HCT116 (cell line): Measurements from ENCODE around the gene RFLNA. TPM values are rescaled to one million over a fixed set of nuclear protein-coding genes. Genes with fewer than 3 reads are reported as not detected.

Experiments
- ATAC-seq: fragments of 200-7000 bp; cut with Tn5 transposase; 2 replicates; pipeline ENCODE4 v1.9.1; 2020; ENCODE audit warnings: mild to moderate bottlenecking, moderate library complexity
- BruUV-seq: library from RNA; stranded (reverse); fragments of 400-500 nt; replicated peaks from 2 replicates; lab custom pipeline; 2021; lab: Mats Ljungman, UMichigan
- CTCF ChIA-PET: fragments of 300-600 bp; sonication (Branson Sonifier 250); formaldehyde crosslinking; loops from one replicate; lab custom pipeline; 2021; ENCODE audit warnings: antibody characterized with exemption; lab: Charles Lee
- POLR2A ChIA-PET: fragments of 300-600, 350-600 bp; sonication (Branson Sonifier 250); formaldehyde crosslinking; loops from one replicate; lab custom pipeline; 2021; ENCODE audit warnings: antibody characterized with exemption; lab: Charles Lee
- RAD21 ChIA-PET, 2 experiments: fragments of 300-600 bp; sonication (Branson Sonifier 250); formaldehyde crosslinking; loops; one replicate each; lab custom pipeline; 2023; ENCODE audit warnings: low total read pairs in 2 of 2; ENCODE audit not compliant: uncharacterized antibody in 2 of 2, unreplicated experiment in 2 of 2, low non-redundant PET in 1 of 2; lab: Charles Lee
- DNase-seq: peaks from one replicate; pipeline ENCODE4 v3.0.0-alpha.2; 2010; ENCODE audit warnings: low read depth, low spot score
- H2AFZ ChIP-seq: fragments of 200-600 bp; shearing (Covaris generic), sonication (generic); 2 replicates; pipeline ENCODE4 v1.6.1; 2017; ENCODE audit warnings: low read depth, mixed run types, mixed read lengths, antibody characterized with exemption, low read length; ENCODE audit not compliant: poor library complexity, severe bottlenecking
- H3K27ac ChIP-seq: 2 replicates; pipeline ENCODE4 v1.5.1; 2012; ENCODE audit warnings: low read depth, low read length
- H3K27me3 ChIP-seq: fragments of 200-600 bp; sonication (generic); 2 replicates; pipeline ENCODE4 v1.6.1; 2016; ENCODE audit warnings: mixed run types, low read length, mixed read lengths; ENCODE audit not compliant: insufficient read depth
- H3K36me3 ChIP-seq, 2 experiments: fragments of 200-500 bp in 1 of 2; fragments of 200-600 bp in 1 of 2; sonication (Bioruptor generic) in 1 of 2; sonication (generic) in 1 of 2; 2 replicates each; pipeline versions ENCODE4 v1.5.1 to v1.6.1; 2014 to 2016; ENCODE audit warnings: low read length in 2 of 2, inconsistent platforms in 1 of 2, mixed read lengths in 1 of 2, mixed run types in 1 of 2; ENCODE audit not compliant: insufficient read depth in 2 of 2, control insufficient read depth in 1 of 2
- H3K4me1 ChIP-seq, 2 experiments: fragments of 200-600 bp in 1 of 2; sonication (generic) in 1 of 2; 2 replicates each; pipeline versions ENCODE4 v1.5.1 to v1.6.1; 2012 to 2017; ENCODE audit warnings: low read length in 2 of 2, inconsistent platforms in 1 of 2, mild to moderate bottlenecking in 1 of 2, mixed read lengths in 1 of 2, mixed run types in 1 of 2, moderate library complexity in 1 of 2; ENCODE audit not compliant: insufficient read depth in 2 of 2, control insufficient read depth in 1 of 2
- H3K4me2 ChIP-seq: fragments of 200-600 bp; sonication (generic); 2 replicates; pipeline ENCODE4 v1.6.1; 2017; ENCODE audit warnings: mixed run types, low read length, mixed read lengths
- H3K4me3 ChIP-seq, 2 experiments: fragments of 200-600 bp in 1 of 2; sonication (generic) in 1 of 2; replicated peaks in 1 of 2; 2 replicates each; pipeline ENCODE4 v1.5.1; 2011 to 2016; ENCODE audit warnings: low read length in 2 of 2, control low read depth in 1 of 2, low read depth in 1 of 2, mild to moderate bottlenecking in 1 of 2, mixed read lengths in 1 of 2, mixed run types in 1 of 2
- H3K79me2 ChIP-seq: fragments of 200-600 bp; sonication (generic); 2 replicates; pipeline ENCODE4 v1.6.1; 2017; ENCODE audit warnings: mild to moderate bottlenecking, mixed run types, low read length, moderate library complexity, mixed read lengths; ENCODE audit not compliant: insufficient read depth
- H3K9ac ChIP-seq: fragments of 200-600 bp; sonication (generic); 2 replicates; pipeline ENCODE4 v1.6.1; 2016; ENCODE audit warnings: low read length, mixed read lengths
- H3K9me2 ChIP-seq: fragments of 200-600 bp; sonication (generic), shearing (Covaris generic); 2 replicates; pipeline ENCODE4 v1.6.1; 2017; ENCODE audit warnings: mixed run types, mild to moderate bottlenecking, moderate library complexity; ENCODE audit not compliant: insufficient read depth
- H3K9me3 ChIP-seq, 2 experiments: fragments of 200-500 bp in 1 of 2; fragments of 200-600 bp in 1 of 2; sonication (Bioruptor generic) in 1 of 2; sonication (generic) in 1 of 2; 2 replicates each; pipeline ENCODE4 v1.6.1; 2014 to 2017; ENCODE audit warnings: low read length in 2 of 2, mixed read lengths in 2 of 2, inconsistent platforms in 1 of 2, low read depth in 1 of 2, mild to moderate bottlenecking in 1 of 2, mixed run types in 1 of 2, moderate library complexity in 1 of 2; ENCODE audit not compliant: control insufficient read depth in 1 of 2, insufficient read depth in 1 of 2
- H4K20me1 ChIP-seq: fragments of 200-600 bp; sonication (generic), shearing (Covaris generic); 2 replicates; pipeline ENCODE4 v1.6.1; 2017; ENCODE audit warnings: mixed run types, mild to moderate bottlenecking, moderate library complexity; ENCODE audit not compliant: insufficient read depth
- CBX3 ChIP-seq: IDR thresholded peaks from 2 replicates; pipeline ENCODE4 v1.6.1; 2012; ENCODE audit warnings: low read depth
- EGR1 ChIP-seq: IDR thresholded peaks from 2 replicates; pipeline ENCODE4 v1.6.1; 2012; ENCODE audit warnings: low read depth
- EZH2 ChIP-seq: fragments of 200-600 bp; sonication (generic); IDR thresholded peaks from 2 replicates; pipeline ENCODE4 v1.6.1; 2017; ENCODE audit warnings: antibody characterized with exemption, mixed run types
- FOSL1 ChIP-seq: IDR thresholded peaks from 2 replicates; pipeline ENCODE4 v1.6.1; 2012; ENCODE audit warnings: low read depth
- JUND ChIP-seq: IDR thresholded peaks from 2 replicates; pipeline ENCODE4 v1.6.1; 2012
- MAX ChIP-seq: IDR thresholded peaks from 2 replicates; pipeline ENCODE4 v1.6.1; 2012
- POLR2A ChIP-seq: IDR thresholded peaks from 2 replicates; pipeline ENCODE4 v1.7.0; 2011; ENCODE audit warnings: borderline replicate concordance; ENCODE audit not compliant: insufficient read depth, insufficient read length; ENCODE audit errors: extremely low read depth
- SP1 ChIP-seq: IDR thresholded peaks from 2 replicates; pipeline ENCODE4 v1.6.1; 2012; ENCODE audit warnings: low read depth
- ZNF274 ChIP-seq: fragments of 200-500 bp; sonication (Bioruptor generic); IDR thresholded peaks from 2 replicates; pipeline ENCODE4 v1.6.1; 2014; ENCODE audit warnings: mild to moderate bottlenecking, low read depth, low read length, inconsistent platforms
- intact Hi-C: fragments of 100-400 bp; cut with micrococcal nuclease; formaldehyde crosslinking; loops from 2 replicates; pipeline ENCODE4 v1.10.0; 2022
- total RNA-seq: library from RNA; stranded (reverse); gene quantifications from one replicate; pipeline ENCODE4 v1.2.1, GENCODE V29; 2021; ENCODE audit not compliant: unreplicated experiment

Gene RFLNA
- total RNA-seq, 1 experiment from 2014 or later, result not detected

- TF ChIP-seq EGR1 (no peak), MAX (no peak), ZNF274 (no peak), CBX3 (no peak)
These were observed 63.7 kb downstream of the RFLNA start (continued) for GRCh38 chr12:124358572-124358971.

DNA sequence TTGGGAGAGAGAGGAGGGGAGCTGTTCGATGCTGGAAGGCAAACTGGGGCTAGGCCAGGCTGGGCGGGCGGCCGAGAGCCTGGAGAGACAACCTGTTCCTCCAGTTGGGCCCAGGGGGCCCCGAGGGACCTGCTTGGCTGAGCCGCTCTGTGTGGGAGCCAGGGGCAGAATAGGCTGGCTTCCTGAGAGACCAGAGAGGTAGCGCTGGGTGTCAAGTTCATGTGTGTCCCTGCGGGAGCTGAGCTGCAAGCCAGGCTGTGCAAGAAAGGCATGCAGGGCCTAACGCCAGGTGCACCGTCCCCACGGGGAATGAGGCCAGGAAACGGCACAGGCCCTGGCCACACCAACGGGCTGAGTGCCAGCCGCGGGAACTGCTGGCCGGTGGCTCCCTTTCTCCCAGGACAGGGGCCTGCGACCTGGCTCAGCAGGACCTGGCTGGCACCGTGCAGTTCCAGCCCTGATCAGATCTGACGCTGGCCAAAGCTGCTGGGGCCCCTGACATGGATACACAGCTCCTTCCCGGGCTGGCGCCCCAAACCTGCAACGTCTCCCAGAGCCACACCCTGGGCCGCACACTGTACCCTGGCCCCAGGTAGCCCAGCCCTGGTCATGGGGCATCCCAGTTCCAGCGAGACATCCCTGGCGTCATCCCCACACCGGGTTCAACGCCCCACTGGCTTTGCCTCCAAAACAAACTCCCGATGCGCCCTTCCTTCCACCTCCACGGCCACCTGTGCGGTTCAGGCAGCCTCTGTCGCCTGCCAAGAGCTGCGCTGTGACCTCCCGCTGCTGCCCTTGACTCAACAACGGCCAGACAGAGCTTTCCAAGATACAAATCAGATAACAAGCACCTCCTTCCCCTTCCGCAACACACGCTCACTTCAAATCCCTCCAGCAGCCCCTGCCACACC, 65.0 kb downstream of the RFLNA start:
- no peaks in the 10 kb centered on the region for H3K9me3 ChIP-seq
- H4K20me1 ChIP-seq, result no peaks in the 10 kb centered on the region
- H3K4me1 ChIP-seq, result no peaks in the 10 kb centered on the region
- DNase-seq (no peak), ATAC-seq (no peak; the same call in 1 of the 2 replicates)
- CTCF ChIA-PET, result no interaction called here
- no peak overlapping the region for H2AFZ ChIP-seq
- TF ChIP-seq POLR2A, result no peak
- no peak for TF ChIP-seq CBX3
- no peak for TF ChIP-seq EZH2
- no peak for TF ChIP-seq SP1
- TF ChIP-seq FOSL1, result no peak
- TF ChIP-seq JUND, result no peak
- RAD21 ChIA-PET, result no interaction called here
- no peaks in the 10 kb centered on the region; the same call in 1 of the 2 replicates for H3K79me2 ChIP-seq
- no peaks in the 10 kb centered on the region for H3K27me3 ChIP-seq
- H3K4me2 ChIP-seq, result no peak overlapping the region
- TSS peak; percentile 40 for BruUV-seq
- H3K36me3 ChIP-seq, result peaks cover 5 to 10% of the 10 kb centered on the region in 2 experiments; a peak in 3 of 4 replicates
- no peak overlapping the region; the same call in 1 of the 2 replicates for H3K27ac ChIP-seq
- intact Hi-C loops, result no loop called here
- POLR2A ChIA-PET, result no interaction called here
- H3K9ac ChIP-seq, result no peak overlapping the region
- no peaks in the 10 kb centered on the region for H3K9me2 ChIP-seq
- H3K4me3 ChIP-seq, result no peak overlapping the region
